ENCODE results near the gene NHSL2. TPM values are rescaled to one million over a fixed set of nuclear protein-coding genes. Genes with fewer than 3 reads are reported as not detected.

NHSL2 gene
- total RNA-seq, 1 donor from 2014 or later = 0.29 TPM

DNA sequence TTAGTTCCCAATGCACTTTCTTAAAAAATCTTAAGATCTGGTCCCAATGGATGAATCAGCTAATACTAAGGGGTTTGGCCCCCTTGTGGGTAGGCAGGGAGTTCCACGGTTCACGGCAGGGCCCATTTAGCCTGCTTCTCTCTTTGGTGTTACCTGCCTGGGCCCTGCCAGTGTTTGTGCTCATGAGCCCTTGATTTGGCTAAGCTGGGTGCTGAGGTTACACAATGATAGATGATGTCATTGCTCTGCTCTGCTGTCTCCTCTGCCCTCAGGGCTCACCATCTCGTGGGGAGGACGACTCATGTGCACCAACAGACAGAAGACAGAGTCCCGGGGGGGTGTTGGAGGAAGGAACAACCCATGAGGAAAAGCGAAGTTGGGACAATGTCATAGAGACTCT is 196.7 kb downstream of the NHSL2 start:
- peaks cover 3% of the 10 kb centered on the region for H3K27me3 Mint-ChIP-seq
- H3K9me3 Mint-ChIP-seq = no peaks in the 10 kb centered on the region
- intact Hi-C loops (cut with micrococcal nuclease) = no loop called here
- ChIA-PET POLR2A (no interaction called here), CTCF (no interaction called here)
- H3K36me3 Mint-ChIP-seq (ENCODE audit: low read depth) = no peaks in the 10 kb centered on the region
- DNase-seq = no peak
- H3K4me3 Mint-ChIP-seq = no peak overlapping the region
- TF ChIP-seq, protein P1, sequence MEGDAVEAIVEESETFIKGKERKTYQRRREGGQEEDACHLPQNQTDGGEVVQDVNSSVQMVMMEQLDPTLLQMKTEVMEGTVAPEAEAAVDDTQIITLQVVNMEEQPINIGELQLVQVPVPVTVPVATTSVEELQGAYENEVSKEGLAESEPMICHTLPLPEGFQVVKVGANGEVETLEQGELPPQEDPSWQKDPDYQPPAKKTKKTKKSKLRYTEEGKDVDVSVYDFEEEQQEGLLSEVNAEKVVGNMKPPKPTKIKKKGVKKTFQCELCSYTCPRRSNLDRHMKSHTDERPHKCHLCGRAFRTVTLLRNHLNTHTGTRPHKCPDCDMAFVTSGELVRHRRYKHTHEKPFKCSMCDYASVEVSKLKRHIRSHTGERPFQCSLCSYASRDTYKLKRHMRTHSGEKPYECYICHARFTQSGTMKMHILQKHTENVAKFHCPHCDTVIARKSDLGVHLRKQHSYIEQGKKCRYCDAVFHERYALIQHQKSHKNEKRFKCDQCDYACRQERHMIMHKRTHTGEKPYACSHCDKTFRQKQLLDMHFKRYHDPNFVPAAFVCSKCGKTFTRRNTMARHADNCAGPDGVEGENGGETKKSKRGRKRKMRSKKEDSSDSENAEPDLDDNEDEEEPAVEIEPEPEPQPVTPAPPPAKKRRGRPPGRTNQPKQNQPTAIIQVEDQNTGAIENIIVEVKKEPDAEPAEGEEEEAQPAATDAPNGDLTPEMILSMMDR (IDR thresholded peaks at IDR 0.05) = no peak
- peaks cover 20% of the 10 kb centered on the region for H3K4me1 Mint-ChIP-seq
- no peak for ATAC-seq (ENCODE audit: low read depth)
- peak overlapping the region; percentile 41 for H3K27ac Mint-ChIP-seq

DNA sequence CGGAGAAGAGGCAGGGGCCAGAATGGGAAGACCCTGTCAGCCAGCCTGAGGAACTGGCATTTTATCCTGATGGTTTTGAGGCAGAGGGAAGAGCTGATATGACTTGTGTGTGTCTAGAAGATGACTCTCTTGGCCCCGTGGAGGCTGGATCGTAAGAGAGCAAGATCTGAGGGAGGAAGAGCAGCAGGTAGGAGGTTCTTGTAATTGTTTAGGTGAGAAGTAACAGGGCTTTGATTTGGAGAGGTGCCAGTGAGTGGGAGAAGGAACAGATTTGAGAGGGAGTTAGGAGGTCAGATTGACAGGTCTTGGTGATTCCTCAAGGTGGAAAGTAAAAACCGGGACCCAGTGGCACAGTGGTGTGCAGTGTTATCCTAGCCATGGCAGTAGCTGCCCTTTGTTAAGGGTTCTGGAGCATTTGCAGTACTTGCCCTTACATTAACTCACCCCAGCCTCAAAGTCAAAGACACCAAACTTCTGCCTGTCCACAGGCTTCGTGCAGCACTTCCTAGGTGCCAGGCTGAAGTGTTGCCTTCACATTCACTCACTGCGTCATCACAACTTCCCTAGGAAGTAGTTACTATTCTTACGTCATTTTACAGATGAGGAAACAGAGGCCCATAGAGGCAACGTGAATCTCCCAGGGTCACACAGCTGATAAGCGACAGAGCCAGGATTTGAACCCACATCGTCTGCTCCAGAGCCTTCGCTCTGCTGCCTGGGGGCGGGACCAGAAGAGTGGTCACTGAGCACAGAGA is 197.4 kb downstream of the NHSL2 start:
- H3K4me3 Mint-ChIP-seq = no peak overlapping the region
- TF ChIP-seq, protein P1 (IDR thresholded peaks at IDR 0.05) = no peak
- no peak for ATAC-seq (ENCODE audit: low read depth)
- POLR2A ChIA-PET = no interaction called here
- H3K36me3 Mint-ChIP-seq (ENCODE audit: low read depth) = no peaks in the 10 kb centered on the region
- H3K4me1 Mint-ChIP-seq = peaks cover 19% of the 10 kb centered on the region
- H3K9me3 Mint-ChIP-seq = no peaks in the 10 kb centered on the region
- no peak for DNase-seq
- peaks cover 3% of the 10 kb centered on the region for H3K27me3 Mint-ChIP-seq
- CTCF ChIA-PET = no interaction called here
- intact Hi-C loops (cut with micrococcal nuclease) = no loop called here
- H3K27ac Mint-ChIP-seq = no peak overlapping the region

DNA sequence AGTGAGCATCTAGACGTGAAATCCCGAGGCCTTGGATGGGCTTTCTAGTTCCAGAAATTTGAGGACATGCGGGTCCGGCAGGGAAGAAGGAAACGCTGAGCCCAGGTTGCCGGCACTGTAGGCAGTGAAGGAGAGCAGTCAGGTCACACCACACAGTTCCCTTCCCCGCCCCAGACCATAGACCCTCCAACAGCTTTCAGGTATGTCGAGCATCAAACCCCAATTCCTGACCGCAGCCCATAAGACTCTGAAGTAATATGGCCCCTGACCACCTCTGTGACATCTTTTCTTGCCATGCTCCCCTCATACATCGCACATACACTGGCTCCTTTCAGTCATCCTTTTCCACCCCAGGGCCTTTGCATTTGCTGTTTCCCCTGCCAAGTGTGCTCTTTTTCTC is 198.0 kb downstream of the NHSL2 start:
- H3K27ac Mint-ChIP-seq = no peak overlapping the region
- H3K27me3 Mint-ChIP-seq = peaks cover 3% of the 10 kb centered on the region
- H3K36me3 Mint-ChIP-seq (ENCODE audit: low read depth) = no peaks in the 10 kb centered on the region
- TF ChIP-seq, protein P1 (IDR thresholded peaks at IDR 0.05) = no peak
- ATAC-seq (ENCODE audit: low read depth) (no peak), DNase-seq (no peak)
- peaks cover 19% of the 10 kb centered on the region for H3K4me1 Mint-ChIP-seq
- no peaks in the 10 kb centered on the region for H3K9me3 Mint-ChIP-seq
- intact Hi-C loops (cut with micrococcal nuclease) = no loop called here
- H3K4me3 Mint-ChIP-seq = no peak overlapping the region
- POLR2A ChIA-PET = no interaction called here
- CTCF ChIA-PET = no interaction called here

DNA sequence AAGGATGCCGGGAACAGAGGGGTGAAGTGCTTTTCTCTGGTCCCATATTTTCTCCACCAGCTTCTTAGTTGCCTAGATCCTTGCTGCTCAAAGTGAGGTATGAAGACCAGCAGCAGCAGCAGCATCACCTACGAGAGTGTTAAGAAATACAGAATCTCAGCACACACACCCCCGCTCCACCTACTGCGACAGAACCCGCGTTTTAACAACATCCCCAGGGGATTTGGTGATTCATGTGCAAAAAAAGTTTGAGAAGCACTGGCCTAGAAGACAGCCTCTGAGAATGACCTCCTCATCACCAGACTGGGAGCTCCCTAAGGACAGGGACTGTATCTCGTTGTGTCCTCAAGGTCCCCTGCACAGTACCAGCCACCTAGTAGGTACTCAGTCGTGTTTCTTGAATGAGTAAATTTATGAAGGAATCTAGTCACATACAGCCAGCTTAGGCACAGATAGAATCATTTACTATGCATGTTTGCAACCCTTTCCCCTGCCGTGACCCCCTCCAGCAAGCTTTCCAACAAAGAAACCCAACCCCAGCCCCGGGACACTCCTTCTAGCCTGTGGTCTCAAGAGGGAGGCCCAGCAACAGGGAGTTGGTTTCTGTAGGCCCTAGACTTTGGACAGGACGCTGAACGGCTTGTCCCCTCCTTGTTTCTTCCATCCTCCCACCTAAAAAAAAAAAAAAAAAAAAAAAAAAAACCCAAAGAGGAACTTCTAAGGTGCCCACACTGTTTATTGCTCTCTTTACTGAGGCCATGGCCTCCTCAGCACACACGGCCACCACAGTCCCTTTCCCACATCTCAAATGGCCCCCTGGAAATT is 199.6 kb downstream of the NHSL2 start:
- TF ChIP-seq, protein P1 (IDR thresholded peaks at IDR 0.05) = no peak
- DNase-seq (no peak), ATAC-seq (ENCODE audit: low read depth) (peak; percentile 55)
- H3K27ac Mint-ChIP-seq = no peak overlapping the region
- H3K27me3 Mint-ChIP-seq = peaks cover 3% of the 10 kb centered on the region
- intact Hi-C loops (cut with micrococcal nuclease) = no loop called here
- ChIA-PET CTCF (no interaction called here), POLR2A (no interaction called here)
- no peaks in the 10 kb centered on the region for H3K9me3 Mint-ChIP-seq
- H3K36me3 Mint-ChIP-seq (ENCODE audit: low read depth) = no peaks in the 10 kb centered on the region
- H3K4me1 Mint-ChIP-seq = peaks cover 11% of the 10 kb centered on the region
- no peak overlapping the region for H3K4me3 Mint-ChIP-seq

DNA sequence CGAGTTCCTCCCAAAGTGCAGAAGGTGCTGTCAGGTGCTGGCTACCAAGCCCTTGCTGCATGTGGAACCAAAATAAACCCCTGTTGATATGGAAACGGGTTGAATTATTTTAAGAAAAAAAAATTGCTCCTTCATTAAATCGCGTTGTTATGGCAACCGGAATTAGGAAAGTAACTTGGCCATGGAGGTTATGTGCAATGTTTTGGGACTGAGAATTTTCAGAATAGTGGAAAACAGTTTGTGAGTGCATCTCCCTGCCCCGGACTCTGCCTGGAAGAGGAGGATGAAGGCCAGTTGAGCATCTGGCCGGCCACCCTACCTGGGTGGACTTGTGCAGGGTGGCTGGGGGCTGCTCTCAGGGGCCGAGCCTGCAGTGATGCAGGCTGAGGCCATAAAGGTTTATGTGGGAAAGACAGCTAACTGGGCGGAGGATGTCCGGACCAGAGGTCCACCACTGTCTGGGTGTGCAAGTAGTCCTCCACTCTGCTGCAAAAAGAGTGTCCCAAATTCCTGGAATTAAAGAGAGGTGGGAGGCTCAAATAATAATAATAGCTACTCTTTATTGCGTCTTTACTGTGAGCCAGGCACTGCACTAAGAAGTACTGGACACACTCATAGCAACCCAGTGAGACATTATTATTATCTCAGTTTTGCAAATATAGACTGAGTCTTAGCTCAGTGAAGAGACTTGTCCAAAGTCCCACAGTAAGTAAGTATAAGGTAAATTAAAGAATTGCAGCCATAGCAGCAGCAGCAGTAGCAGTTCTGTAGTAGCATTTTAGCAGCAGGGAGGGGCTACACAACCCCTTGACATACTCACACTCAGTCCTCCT is 200.4 kb downstream of the NHSL2 start:
- no peak overlapping the region for H3K27ac Mint-ChIP-seq
- no peak for DNase-seq
- CTCF ChIA-PET = no interaction called here
- no peaks in the 10 kb centered on the region for H3K36me3 Mint-ChIP-seq (ENCODE audit: low read depth)
- no peaks in the 10 kb centered on the region for H3K9me3 Mint-ChIP-seq
- H3K4me3 Mint-ChIP-seq = no peak overlapping the region
- intact Hi-C loops (cut with micrococcal nuclease) = no loop called here
- POLR2A ChIA-PET = no interaction called here
- peaks cover 3% of the 10 kb centered on the region for H3K27me3 Mint-ChIP-seq
- ATAC-seq (ENCODE audit: low read depth) = no peak
- TF ChIP-seq, protein P1 (IDR thresholded peaks at IDR 0.05) = no peak
- H3K4me1 Mint-ChIP-seq = peaks cover 6% of the 10 kb centered on the region
